ENCODE measurements around the gene NAT10.

GRCh38 chr11:34183848-34184391, 78.5 kb downstream of the NAT10 start:
- TF ChIP-seq, protein P1, sequence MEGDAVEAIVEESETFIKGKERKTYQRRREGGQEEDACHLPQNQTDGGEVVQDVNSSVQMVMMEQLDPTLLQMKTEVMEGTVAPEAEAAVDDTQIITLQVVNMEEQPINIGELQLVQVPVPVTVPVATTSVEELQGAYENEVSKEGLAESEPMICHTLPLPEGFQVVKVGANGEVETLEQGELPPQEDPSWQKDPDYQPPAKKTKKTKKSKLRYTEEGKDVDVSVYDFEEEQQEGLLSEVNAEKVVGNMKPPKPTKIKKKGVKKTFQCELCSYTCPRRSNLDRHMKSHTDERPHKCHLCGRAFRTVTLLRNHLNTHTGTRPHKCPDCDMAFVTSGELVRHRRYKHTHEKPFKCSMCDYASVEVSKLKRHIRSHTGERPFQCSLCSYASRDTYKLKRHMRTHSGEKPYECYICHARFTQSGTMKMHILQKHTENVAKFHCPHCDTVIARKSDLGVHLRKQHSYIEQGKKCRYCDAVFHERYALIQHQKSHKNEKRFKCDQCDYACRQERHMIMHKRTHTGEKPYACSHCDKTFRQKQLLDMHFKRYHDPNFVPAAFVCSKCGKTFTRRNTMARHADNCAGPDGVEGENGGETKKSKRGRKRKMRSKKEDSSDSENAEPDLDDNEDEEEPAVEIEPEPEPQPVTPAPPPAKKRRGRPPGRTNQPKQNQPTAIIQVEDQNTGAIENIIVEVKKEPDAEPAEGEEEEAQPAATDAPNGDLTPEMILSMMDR (conservative IDR thresholded peaks at IDR 0.05; ENCODE audit: low read depth, low read length) = no peak
- no peak for TF ChIP-seq EZH2phosphoT487 (IDR thresholded peaks at IDR 0.05; ENCODE audit: borderline replicate concordance, low read length)
